RWPE2 (cell line): ENCODE results near the gene CXCR5.

Experiments used
- ATAC-seq: fragments of 200-7000 bp; cut with Tn5 transposase; 3 replicates; pipeline ENCODE4 v1.9.1; 2021; ENCODE audit warnings: low read depth
- DNase-seq: peaks from one replicate; pipeline ENCODE4 v3.0.0-alpha.2; 2020; ENCODE audit warnings: low spot score
- H3K27ac ChIP-seq: fragments of 450-650 bp; 2 replicates; pipeline ENCODE4 v1.5.1; 2017; ENCODE audit warnings: mild to moderate bottlenecking; ENCODE audit not compliant: poor library complexity, severe bottlenecking
- H3K27me3 ChIP-seq: fragments of 250-450 bp; sonication (Bioruptor Pico); 2 replicates; pipeline ENCODE4 v1.5.1; 2021; ENCODE audit warnings: mild to moderate bottlenecking, moderate library complexity; ENCODE audit not compliant: insufficient read depth, poor library complexity, severe bottlenecking
- H3K36me3 ChIP-seq: fragments of 250-450 bp; sonication (Bioruptor Pico); 2 replicates; pipeline ENCODE4 v1.5.1; 2020; ENCODE audit warnings: low read depth, mild to moderate bottlenecking, moderate library complexity
- H3K4me1 ChIP-seq: fragments of 250-450 bp; sonication (Bioruptor Pico); 2 replicates; pipeline ENCODE4 v1.5.1; 2021; ENCODE audit warnings: mild to moderate bottlenecking, moderate library complexity; ENCODE audit not compliant: insufficient read depth, poor library complexity, severe bottlenecking
- H3K4me3 ChIP-seq: fragments of 250-450 bp; sonication (Bioruptor Pico); 2 replicates; pipeline ENCODE4 v1.5.1; 2021; ENCODE audit warnings: mild to moderate bottlenecking, moderate library complexity; ENCODE audit not compliant: severe bottlenecking
- H3K9me3 ChIP-seq: fragments of 250-450 bp; sonication (Bioruptor Pico); 2 replicates; pipeline ENCODE4 v1.5.1; 2021; ENCODE audit warnings: mild to moderate bottlenecking, moderate library complexity; ENCODE audit not compliant: severe bottlenecking
- TF ChIP-seq, protein P1 (sequence below): fragments of 450-650 bp; IDR thresholded peaks from one replicate; pipeline ENCODE4 v1.5.1; 2017; ENCODE audit warnings: mild to moderate bottlenecking, moderate library complexity; ENCODE audit not compliant: poor library complexity, severe bottlenecking

CXCR5 gene

DNA sequence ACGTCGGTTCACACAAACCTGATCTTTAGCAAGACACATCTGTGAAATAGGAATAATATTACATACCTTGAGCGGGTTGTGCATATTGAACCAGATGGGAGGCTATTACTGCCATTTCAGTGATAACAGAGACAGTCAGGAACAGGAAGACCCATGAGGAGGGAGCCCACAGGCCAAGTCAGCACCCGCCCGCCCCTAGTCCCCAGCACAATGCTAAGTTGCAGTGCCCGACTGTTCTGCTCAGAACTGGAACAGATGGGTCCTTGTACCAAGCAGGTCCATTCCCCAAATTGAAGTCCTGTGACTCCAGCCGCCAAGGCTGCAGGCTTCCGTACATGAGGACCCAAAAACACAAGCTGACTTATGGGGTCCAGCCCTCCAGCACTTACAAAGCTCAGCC is 9.3 kb downstream of the CXCR5 start:
- Histone ChIP-seq H3K36me3 (no peaks in the 10 kb centered on the region), H3K4me3 (no peak overlapping the region), H3K9me3 (no peaks in the 10 kb centered on the region), H3K27me3 (no peaks in the 10 kb centered on the region), H3K27ac (no peak overlapping the region), H3K4me1 (peaks cover 7% of the 10 kb centered on the region)
- TF ChIP-seq, protein P1, sequence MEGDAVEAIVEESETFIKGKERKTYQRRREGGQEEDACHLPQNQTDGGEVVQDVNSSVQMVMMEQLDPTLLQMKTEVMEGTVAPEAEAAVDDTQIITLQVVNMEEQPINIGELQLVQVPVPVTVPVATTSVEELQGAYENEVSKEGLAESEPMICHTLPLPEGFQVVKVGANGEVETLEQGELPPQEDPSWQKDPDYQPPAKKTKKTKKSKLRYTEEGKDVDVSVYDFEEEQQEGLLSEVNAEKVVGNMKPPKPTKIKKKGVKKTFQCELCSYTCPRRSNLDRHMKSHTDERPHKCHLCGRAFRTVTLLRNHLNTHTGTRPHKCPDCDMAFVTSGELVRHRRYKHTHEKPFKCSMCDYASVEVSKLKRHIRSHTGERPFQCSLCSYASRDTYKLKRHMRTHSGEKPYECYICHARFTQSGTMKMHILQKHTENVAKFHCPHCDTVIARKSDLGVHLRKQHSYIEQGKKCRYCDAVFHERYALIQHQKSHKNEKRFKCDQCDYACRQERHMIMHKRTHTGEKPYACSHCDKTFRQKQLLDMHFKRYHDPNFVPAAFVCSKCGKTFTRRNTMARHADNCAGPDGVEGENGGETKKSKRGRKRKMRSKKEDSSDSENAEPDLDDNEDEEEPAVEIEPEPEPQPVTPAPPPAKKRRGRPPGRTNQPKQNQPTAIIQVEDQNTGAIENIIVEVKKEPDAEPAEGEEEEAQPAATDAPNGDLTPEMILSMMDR, result no peak
- DNase-seq, result no peak
- ATAC-seq, result no peak

DNA sequence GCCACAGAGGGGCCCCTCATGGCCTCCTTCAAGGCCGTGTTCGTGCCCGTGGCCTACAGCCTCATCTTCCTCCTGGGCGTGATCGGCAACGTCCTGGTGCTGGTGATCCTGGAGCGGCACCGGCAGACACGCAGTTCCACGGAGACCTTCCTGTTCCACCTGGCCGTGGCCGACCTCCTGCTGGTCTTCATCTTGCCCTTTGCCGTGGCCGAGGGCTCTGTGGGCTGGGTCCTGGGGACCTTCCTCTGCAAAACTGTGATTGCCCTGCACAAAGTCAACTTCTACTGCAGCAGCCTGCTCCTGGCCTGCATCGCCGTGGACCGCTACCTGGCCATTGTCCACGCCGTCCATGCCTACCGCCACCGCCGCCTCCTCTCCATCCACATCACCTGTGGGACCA is 10.0 kb downstream of the CXCR5 start:
- no peaks in the 10 kb centered on the region for H3K9me3 ChIP-seq
- peaks cover 3% of the 10 kb centered on the region for H3K36me3 ChIP-seq
- H3K4me3 ChIP-seq, result no peak overlapping the region
- ATAC-seq (no peak), DNase-seq (no peak)
- H3K27ac ChIP-seq, result no peak overlapping the region
- H3K4me1 ChIP-seq, result peaks cover under 1% of the 10 kb centered on the region
- TF ChIP-seq, protein P1, result no peak
- H3K27me3 ChIP-seq, result no peaks in the 10 kb centered on the region

DNA sequence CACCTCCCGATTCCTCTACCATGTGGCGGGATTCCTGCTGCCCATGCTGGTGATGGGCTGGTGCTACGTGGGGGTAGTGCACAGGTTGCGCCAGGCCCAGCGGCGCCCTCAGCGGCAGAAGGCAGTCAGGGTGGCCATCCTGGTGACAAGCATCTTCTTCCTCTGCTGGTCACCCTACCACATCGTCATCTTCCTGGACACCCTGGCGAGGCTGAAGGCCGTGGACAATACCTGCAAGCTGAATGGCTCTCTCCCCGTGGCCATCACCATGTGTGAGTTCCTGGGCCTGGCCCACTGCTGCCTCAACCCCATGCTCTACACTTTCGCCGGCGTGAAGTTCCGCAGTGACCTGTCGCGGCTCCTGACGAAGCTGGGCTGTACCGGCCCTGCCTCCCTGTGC is 10.5 kb downstream of the CXCR5 start:
- Histone ChIP-seq H3K36me3 (peaks cover 8% of the 10 kb centered on the region), H3K27ac (no peak overlapping the region), H3K4me3 (no peak overlapping the region), H3K9me3 (no peaks in the 10 kb centered on the region), H3K4me1 (no peaks in the 10 kb centered on the region), H3K27me3 (no peaks in the 10 kb centered on the region)
- ATAC-seq, result no peak; the same call in 2 of the 3 replicates
- TF ChIP-seq, protein P1, result no peak
- no peak for DNase-seq

DNA sequence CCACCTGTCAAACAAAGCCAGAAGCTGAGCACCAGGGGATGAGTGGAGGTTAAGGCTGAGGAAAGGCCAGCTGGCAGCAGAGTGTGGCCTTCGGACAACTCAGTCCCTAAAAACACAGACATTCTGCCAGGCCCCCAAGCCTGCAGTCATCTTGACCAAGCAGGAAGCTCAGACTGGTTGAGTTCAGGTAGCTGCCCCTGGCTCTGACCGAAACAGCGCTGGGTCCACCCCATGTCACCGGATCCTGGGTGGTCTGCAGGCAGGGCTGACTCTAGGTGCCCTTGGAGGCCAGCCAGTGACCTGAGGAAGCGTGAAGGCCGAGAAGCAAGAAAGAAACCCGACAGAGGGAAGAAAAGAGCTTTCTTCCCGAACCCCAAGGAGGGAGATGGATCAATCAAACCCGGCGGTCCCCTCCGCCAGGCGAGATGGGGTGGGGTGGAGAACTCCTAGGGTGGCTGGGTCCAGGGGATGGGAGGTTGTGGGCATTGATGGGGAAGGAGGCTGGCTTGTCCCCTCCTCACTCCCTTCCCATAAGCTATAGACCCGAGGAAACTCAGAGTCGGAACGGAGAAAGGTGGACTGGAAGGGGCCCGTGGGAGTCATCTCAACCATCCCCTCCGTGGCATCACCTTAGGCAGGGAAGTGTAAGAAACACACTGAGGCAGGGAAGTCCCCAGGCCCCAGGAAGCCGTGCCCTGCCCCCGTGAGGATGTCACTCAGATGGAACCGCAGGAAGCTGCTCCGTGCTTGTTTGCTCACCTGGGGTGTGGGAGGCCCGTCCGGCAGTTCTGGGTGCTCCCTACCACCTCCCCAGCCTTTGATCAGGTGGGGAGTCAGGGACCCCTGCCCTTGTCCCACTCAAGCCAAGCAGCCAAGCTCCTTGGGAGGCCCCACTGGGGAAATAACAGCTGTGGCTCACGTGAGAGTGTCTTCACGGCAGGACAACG is 11.7 kb downstream of the CXCR5 start:
- ATAC-seq, result peak; percentile 4; the same call in 1 of the 3 replicates
- H3K4me3 ChIP-seq, result no peak overlapping the region
- no peaks in the 10 kb centered on the region for H3K4me1 ChIP-seq
- TF ChIP-seq, protein P1, result no peak
- no peaks in the 10 kb centered on the region for H3K9me3 ChIP-seq
- H3K27ac ChIP-seq, result no peak overlapping the region
- H3K27me3 ChIP-seq, result no peaks in the 10 kb centered on the region
- peaks cover 19% of the 10 kb centered on the region for H3K36me3 ChIP-seq
- no peak for DNase-seq

DNA sequence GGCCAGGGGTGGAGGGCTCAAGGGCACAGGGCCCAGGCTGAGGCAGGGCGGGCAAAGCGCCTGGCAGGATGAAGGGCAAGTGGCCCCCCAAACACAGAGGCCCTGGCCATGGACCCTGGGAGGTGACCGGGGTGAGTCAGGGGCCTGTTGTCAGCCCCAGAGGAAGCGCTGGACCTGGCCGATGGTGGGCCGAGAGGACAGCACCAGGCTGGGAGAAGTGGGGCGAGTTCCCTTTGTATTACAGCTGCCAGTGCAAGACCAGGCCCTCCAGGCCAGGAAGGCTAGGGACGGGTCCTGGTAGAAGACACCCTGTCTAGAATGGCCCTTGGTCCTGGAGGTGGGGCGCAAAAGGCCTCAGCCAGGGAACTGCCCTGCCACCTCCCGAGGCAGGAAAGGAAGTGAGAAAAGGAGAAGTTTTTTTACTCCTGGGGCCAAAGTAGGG is 12.8 kb downstream of the CXCR5 start:
- TF ChIP-seq, protein P1, result no peak
- no peak overlapping the region for H3K4me3 ChIP-seq

More for the DNA sequence above, 12.8 kb downstream of the CXCR5 start:
- no peak for DNase-seq
- peak overlapping the region; percentile 6 for H3K27ac ChIP-seq
- H3K27me3 ChIP-seq, result no peaks in the 10 kb centered on the region
- ATAC-seq, result peak; percentile 4; the same call in 1 of the 3 replicates
- H3K4me1 ChIP-seq, result no peaks in the 10 kb centered on the region
- peaks cover 30% of the 10 kb centered on the region for H3K36me3 ChIP-seq
- H3K9me3 ChIP-seq, result no peaks in the 10 kb centered on the region
